Fibroblast of lung (primary cell): ENCODE results near the gene SLC4A5. TPM values are rescaled to one million over a fixed set of nuclear protein-coding genes. Genes with fewer than 3 reads are reported as not detected.
A peak's percentile ranks its signal among the peaks of the same experiment; 100 is the strongest.

Source experiments
- DNase-seq, 2 donors: peaks; one replicate each; pipeline versions ENCODE4 v3.0.0 to v3.0.0-alpha.2; 2010; ENCODE audit warnings: low read depth in 2 of 2
- H2AFZ ChIP-seq: 2 replicates; pipeline ENCODE4 v1.5.1; 2012; ENCODE audit warnings: low read length, control low read depth, inconsistent platforms
- H3K27ac ChIP-seq: 2 replicates; pipeline ENCODE4 v1.5.1; 2011; ENCODE audit warnings: low read length, control low read depth; ENCODE audit not compliant: insufficient read depth
- H3K27me3 ChIP-seq: 2 replicates; pipeline ENCODE4 v1.5.1; 2011; ENCODE audit warnings: mild to moderate bottlenecking, low read length; ENCODE audit not compliant: control insufficient read depth, insufficient read depth
- H3K36me3 ChIP-seq: 2 replicates; pipeline ENCODE4 v1.5.1; 2011; ENCODE audit warnings: low read length; ENCODE audit not compliant: control insufficient read depth, insufficient read depth
- H3K4me1 ChIP-seq: 2 replicates; pipeline ENCODE4 v1.5.1; 2011; ENCODE audit warnings: low read length; ENCODE audit not compliant: control insufficient read depth, insufficient read depth; ENCODE audit errors: extremely low read depth
- H3K4me2 ChIP-seq: 2 replicates; pipeline ENCODE4 v1.5.1; 2011; ENCODE audit warnings: low read length, control low read depth; ENCODE audit not compliant: insufficient read depth; ENCODE audit errors: extremely low read depth
- H3K4me3 ChIP-seq, 4 experiments: fragments of 200-600 bp in 1 of 4; sonication (generic) in 1 of 4; replicated peaks in 1 of 4; 2 replicates each; pipeline ENCODE4 v1.5.1; 2011 to 2016; ENCODE audit warnings: low read length in 4 of 4, low read depth in 3 of 4, mild to moderate bottlenecking in 3 of 4, control low read depth in 2 of 4, inconsistent platforms in 1 of 4, mixed read lengths in 1 of 4; ENCODE audit not compliant: insufficient read depth in 1 of 4; ENCODE audit errors: control extremely low read depth in 1 of 4
- H3K79me2 ChIP-seq: 2 replicates; pipeline ENCODE4 v1.5.1; 2012; ENCODE audit warnings: mild to moderate bottlenecking, low read length, inconsistent platforms; ENCODE audit not compliant: control insufficient read depth, insufficient read depth
- H3K9ac ChIP-seq: 2 replicates; pipeline ENCODE4 v1.5.1; 2011; ENCODE audit warnings: mild to moderate bottlenecking, low read length, control low read depth; ENCODE audit not compliant: insufficient read depth
- H3K9me3 ChIP-seq: 2 replicates; pipeline ENCODE4 v1.5.1; 2012; ENCODE audit warnings: low read depth, low read length; ENCODE audit not compliant: control insufficient read depth, insufficient read depth
- H4K20me1 ChIP-seq: 2 replicates; pipeline ENCODE4 v1.5.1; 2011; ENCODE audit warnings: low read length; ENCODE audit not compliant: control insufficient read depth, insufficient read depth; ENCODE audit errors: extremely low read depth
- CTCF ChIP-seq, 2 donors: IDR thresholded peaks in 1 of 2; conservative IDR thresholded peaks in 1 of 2; 1 replicate in 1 of 2; 2 replicates in 1 of 2; pipeline ENCODE4 v1.5.1; 2011 to 2012; ENCODE audit warnings: low read length in 2 of 2, control low read depth in 1 of 2, inconsistent platforms in 1 of 2, low read depth in 1 of 2, mild to moderate bottlenecking in 1 of 2
- EZH2 ChIP-seq: IDR thresholded peaks from 2 replicates; pipeline ENCODE4 v1.5.1; 2012; ENCODE audit warnings: low read length, control low read depth, mild to moderate bottlenecking; ENCODE audit errors: missing control alignments
- polyA plus RNA-seq, 2 donors: library from polyadenylated mRNA; depleted of rRNA in 1 of 2; stranded (reverse) in 1 of 2; unstranded in 1 of 2; fragments of >200 nt; gene quantifications; 2 replicates each; pipeline ENCODE4 v1.2.1, GENCODE V29; 2011 to 2012; ENCODE audit warnings: missing spikeins in 1 of 2
- total RNA-seq: library from RNA; depleted of rRNA; stranded (reverse); fragments of >200 nt; gene quantifications from 2 replicates; pipeline ENCODE4 v1.2.1, GENCODE V29; 2014

SLC4A5 gene
- total and polyA plus RNA-seq, 2 donors (not counting 1 experiment from before 2014, with no cell fraction given) = 0.12 to 0.17 TPM

DNA sequence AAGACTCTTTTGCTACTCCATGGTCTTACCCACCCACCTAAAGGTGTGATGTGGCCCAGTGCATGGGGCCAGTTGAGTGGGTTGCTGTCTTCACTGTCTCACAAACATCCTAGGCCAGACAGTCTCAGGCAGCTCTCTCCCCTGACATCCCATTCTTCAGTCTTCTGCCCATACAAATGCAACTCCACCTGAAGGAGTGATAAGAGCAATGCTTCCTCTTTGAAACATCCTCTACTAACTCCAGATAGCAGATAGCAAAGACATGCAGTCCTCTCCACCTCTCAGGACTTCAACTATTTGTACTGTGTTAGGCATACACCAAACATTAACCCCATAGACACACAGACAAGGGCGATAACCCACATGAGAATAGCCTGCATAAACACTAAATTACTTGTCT, 73.5 kb downstream of the SLC4A5 start:
- Histone ChIP-seq H4K20me1 (no peaks in the 10 kb centered on the region), H2AFZ (no peak overlapping the region), H3K9me3 (no peaks in the 10 kb centered on the region), H3K4me2 (no peak overlapping the region), H3K27me3 (peaks cover 3% of the 10 kb centered on the region), H3K9ac (no peak overlapping the region), H3K4me1 (no peaks in the 10 kb centered on the region), H3K79me2 (no peaks in the 10 kb centered on the region), H3K27ac (no peak overlapping the region), H3K36me3 (no peaks in the 10 kb centered on the region), H3K4me3 (no peak overlapping the region)
- TF ChIP-seq CTCF (conservative IDR thresholded peaks at IDR 0.05 in 1 of 2, IDR thresholded peaks at IDR 0.05 in 1 of 2; ENCODE audit: low read depth in 1 of 2, low read length in 2 of 2) (no peak), EZH2 (no peak)
- DNase-seq = no peak

DNA sequence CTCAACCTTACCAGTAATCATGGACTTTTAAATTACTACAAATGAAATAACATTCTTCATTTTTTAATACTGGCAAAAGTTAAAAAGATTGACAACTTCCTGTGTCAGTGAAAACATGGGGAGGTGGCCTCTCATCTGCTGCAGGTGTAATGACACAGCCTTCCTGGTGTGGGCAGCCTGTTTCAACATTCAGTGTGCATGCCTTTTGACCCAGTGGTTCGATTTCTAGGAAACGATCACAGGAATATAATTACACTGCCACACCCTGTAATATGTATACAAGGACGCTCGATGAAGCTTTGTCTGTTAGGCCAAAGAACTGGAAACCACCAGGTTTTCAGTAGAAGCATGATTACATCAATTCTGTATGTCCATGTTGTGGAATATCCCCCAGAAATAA, 76.1 kb downstream of the SLC4A5 start:
- H3K4me1 ChIP-seq = no peaks in the 10 kb centered on the region
- peaks cover 3% of the 10 kb centered on the region for H3K27me3 ChIP-seq
- no peaks in the 10 kb centered on the region for H3K36me3 ChIP-seq
- no peaks in the 10 kb centered on the region for H3K79me2 ChIP-seq
- no peak overlapping the region for H3K4me2 ChIP-seq
- H3K27ac ChIP-seq = no peak overlapping the region
- H2AFZ ChIP-seq = no peak overlapping the region
- no peak overlapping the region for H3K4me3 ChIP-seq
- no peaks in the 10 kb centered on the region for H3K9me3 ChIP-seq
- DNase-seq = peak in 1 of 2 donors; percentile 4
- H3K9ac ChIP-seq = no peak overlapping the region
- TF ChIP-seq CTCF (conservative IDR thresholded peaks at IDR 0.05 in 1 of 2, IDR thresholded peaks at IDR 0.05 in 1 of 2; ENCODE audit: low read depth in 1 of 2, low read length in 2 of 2) (peak in 1 of 2 donors; percentile 13), EZH2 (no peak)
- H4K20me1 ChIP-seq = no peaks in the 10 kb centered on the region

DNA sequence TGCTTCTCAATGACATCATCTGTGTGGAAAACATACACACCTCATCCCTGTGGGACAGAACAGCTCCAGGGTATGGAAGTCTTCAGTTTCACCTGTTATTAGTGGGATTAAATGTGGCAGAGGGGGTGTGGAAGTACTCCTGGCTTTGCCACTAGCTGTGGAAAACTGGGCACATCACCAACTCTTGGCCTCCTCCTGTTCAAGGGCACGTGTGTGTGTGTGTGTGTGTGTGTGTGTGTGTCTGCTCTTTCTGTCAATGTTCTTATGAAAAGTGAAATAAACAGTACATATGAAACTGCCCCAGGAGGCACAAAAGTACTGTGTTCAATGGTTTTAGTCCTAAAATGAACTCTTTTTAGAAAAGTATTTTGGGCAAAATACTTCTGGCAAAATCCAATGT, 78.9 kb downstream of the SLC4A5 start:
- Histone ChIP-seq H3K9me3 (no peaks in the 10 kb centered on the region), H3K9ac (no peak overlapping the region), H2AFZ (no peak overlapping the region), H3K4me3 (no peak overlapping the region), H3K79me2 (no peaks in the 10 kb centered on the region), H4K20me1 (no peaks in the 10 kb centered on the region), H3K27ac (no peak overlapping the region), H3K27me3 (no peaks in the 10 kb centered on the region), H3K4me1 (no peaks in the 10 kb centered on the region), H3K36me3 (no peaks in the 10 kb centered on the region), H3K4me2 (no peak overlapping the region)
- TF ChIP-seq EZH2 (no peak), CTCF (conservative IDR thresholded peaks at IDR 0.05 in 1 of 2, IDR thresholded peaks at IDR 0.05 in 1 of 2; ENCODE audit: low read depth in 1 of 2, low read length in 2 of 2) (no peak)
- DNase-seq = no peak
